Aorta (tissue), 5 donors: Measurements from ENCODE around the gene CHRM3. TPM values are rescaled to one million over a fixed set of nuclear protein-coding genes. Genes with fewer than 3 reads are reported as not detected.

Source experiments
- ATAC-seq: fragments of 200-7000 bp; cut with Tn5 transposase; one replicate; pipeline ENCODE4 v1.9.1; 2022; ENCODE audit warnings: moderate library complexity; ENCODE audit not compliant: low FRiP score
- DNase-seq, 2 donors: peaks; one replicate each; pipeline ENCODE4 v3.0.0-alpha.2; 2020
- H3K27ac ChIP-seq, 2 donors: one replicate each; pipeline ENCODE4 v1.5.1; 2013; ENCODE audit warnings: low read length in 2 of 2, mild to moderate bottlenecking in 2 of 2, moderate library complexity in 2 of 2, control low read depth in 1 of 2, inconsistent platforms in 1 of 2, low read depth in 1 of 2
- H3K27me3 ChIP-seq, 2 donors: one replicate each; pipeline ENCODE4 v1.6.1; 2013; ENCODE audit warnings: control low read depth in 1 of 2, low read length in 1 of 2, mild to moderate bottlenecking in 1 of 2, moderate library complexity in 1 of 2; ENCODE audit not compliant: insufficient read depth in 2 of 2, control insufficient read depth in 1 of 2
- H3K36me3 ChIP-seq, 2 donors: one replicate each; pipeline ENCODE4 v1.6.1; 2013; ENCODE audit warnings: control low read depth in 1 of 2, low read length in 1 of 2, mild to moderate bottlenecking in 1 of 2; ENCODE audit not compliant: insufficient read depth in 2 of 2, control insufficient read depth in 1 of 2
- H3K4me1 ChIP-seq, 2 donors: one replicate each; pipeline ENCODE4 v1.6.1; 2013; ENCODE audit warnings: low read length in 2 of 2, control low read depth in 1 of 2, mild to moderate bottlenecking in 1 of 2, moderate library complexity in 1 of 2; ENCODE audit not compliant: insufficient read depth in 2 of 2, control insufficient read depth in 1 of 2
- H3K4me3 ChIP-seq, 2 donors: one replicate each; pipeline ENCODE4 v1.5.1; 2013; ENCODE audit warnings: low read length in 2 of 2, control low read depth in 1 of 2, mild to moderate bottlenecking in 1 of 2
- H3K9me3 ChIP-seq: one replicate; pipeline ENCODE4 v1.6.1; 2013; ENCODE audit warnings: mild to moderate bottlenecking, low read length; ENCODE audit not compliant: control insufficient read depth
- WGBS, 2 donors: extraction: QIAGEN DNeasy Blood & Tissue Kit; methylation state at CpG; one replicate each; pipeline ENCODE4 v1.1.7; 2013; 5-methylcytosine and 5-hydroxymethylcytosine counted together
- intact Hi-C, 2 donors: fragments of 100-400 bp; cut with DNase I; formaldehyde crosslinking; loops; one replicate each; pipeline versions ENCODE4 v1.14.2 to v1.15.0; 2022
- polyA plus RNA-seq, 2 donors: library from polyadenylated mRNA; stranded (reverse); fragments of 200-250 nt; gene quantifications; one replicate each; pipeline ENCODE4 v1.2.3, GENCODE V29; 2013
- total RNA-seq, 2 donors: library from RNA; stranded (reverse); fragmentation: NEBNext Ultra II Directional; extraction: Animal tissue kit (Norgen Biotek cat#: 25700); gene quantifications; one replicate each; pipeline ENCODE4 v1.2.1, GENCODE V29; 2021
- donor health status: healthy with polysubstance abuse.
- donor health status: Bipolar disorder and iron deficiency.
- donor health status: DM: no; HTN: no; CAD: no.
- donor health status: DM: no; HTN: no; CAD: no.
- donor health status: DM: yes; HTN: yes; CAD: no.

CHRM3 gene
- total and polyA plus RNA-seq, 4 donors = 0.26 to 4.0 (median 3.8) TPM; not detected in 1

GRCh38 chr1:239421811-239422210 lies 35.4 kb downstream of the CHRM3 start:
- intact Hi-C loops = no loop called here
- 6 to 7% methylated on average over 2 of the region's 2 CpGs for WGBS, 2 donors
- H3K4me3 ChIP-seq = no peak overlapping the region
- no peak overlapping the region for H3K27ac ChIP-seq
- H3K27me3 ChIP-seq = no peaks in the 10 kb centered on the region
- H3K4me1 ChIP-seq = no peaks in the 10 kb centered on the region
- no peaks in the 10 kb centered on the region for H3K36me3 ChIP-seq
- ATAC-seq (no peak), DNase-seq (no peak)
- no peaks in the 10 kb centered on the region for H3K9me3 ChIP-seq

- no peak for ATAC-seq
- H3K36me3 ChIP-seq = no peaks in the 10 kb centered on the region
- no peaks in the 10 kb centered on the region for H3K27me3 ChIP-seq
- no peak for DNase-seq
- H3K4me3 ChIP-seq = no peak overlapping the region
- H3K9me3 ChIP-seq = no peaks in the 10 kb centered on the region
- 88 to 91% methylated on average over 3 of the region's 3 CpGs for WGBS, 2 donors
- H3K4me1 ChIP-seq = no peaks in the 10 kb centered on the region
- no peak overlapping the region for H3K27ac ChIP-seq
- intact Hi-C loops = no loop called here
Observed at GRCh38 chr1:239422818-239423217, 36.5 kb downstream of the CHRM3 start.

- no peaks in the 10 kb centered on the region for H3K27me3 ChIP-seq
- WGBS, 2 donors = 93 to 97% methylated on average over 4 of the region's 4 CpGs
- no peaks in the 10 kb centered on the region for H3K36me3 ChIP-seq
- H3K4me3 ChIP-seq = no peak overlapping the region
- intact Hi-C loops = no loop called here
- DNase-seq (no peak), ATAC-seq (no peak)
- H3K4me1 ChIP-seq = no peaks in the 10 kb centered on the region
- H3K27ac ChIP-seq = no peak overlapping the region
- H3K9me3 ChIP-seq = no peaks in the 10 kb centered on the region
Observed at GRCh38 chr1:239426821-239427475, 40.6 kb downstream of the CHRM3 start.

GRCh38 chr1:239427712-239428111 lies 41.3 kb downstream of the CHRM3 start:
- WGBS, 2 donors = 88 to 89% methylated on average over 3 of the region's 3 CpGs
- Histone ChIP-seq H3K4me3 (no peak overlapping the region), H3K27me3 (no peaks in the 10 kb centered on the region), H3K9me3 (no peaks in the 10 kb centered on the region), H3K4me1 (no peaks in the 10 kb centered on the region), H3K27ac (no peak overlapping the region), H3K36me3 (no peaks in the 10 kb centered on the region)
- no peak for DNase-seq
- no peak for ATAC-seq
- intact Hi-C loops = no loop called here

- 51 to 57% methylated on average over 4 of the region's 4 CpGs for WGBS, 2 donors
- Histone ChIP-seq H3K27ac (no peak overlapping the region), H3K36me3 (no peaks in the 10 kb centered on the region), H3K27me3 (no peaks in the 10 kb centered on the region), H3K9me3 (no peaks in the 10 kb centered on the region), H3K4me3 (no peak overlapping the region), H3K4me1 (no peaks in the 10 kb centered on the region)
- DNase-seq (no peak), ATAC-seq (no peak)
- intact Hi-C loops = no loop called here
Observed at GRCh38 chr1:239428120-239428710, 41.8 kb downstream of the CHRM3 start.

- Histone ChIP-seq H3K4me3 (no peak overlapping the region), H3K27ac (no peak overlapping the region), H3K4me1 (no peaks in the 10 kb centered on the region), H3K9me3 (no peaks in the 10 kb centered on the region), H3K27me3 (no peaks in the 10 kb centered on the region), H3K36me3 (no peaks in the 10 kb centered on the region)
- no peak for DNase-seq
- ATAC-seq = no peak
- 80 to 85% methylated on average over 3 of the region's 3 CpGs for WGBS, 2 donors
- intact Hi-C loops = no loop called here
Observed at GRCh38 chr1:239429163-239429562, 42.8 kb downstream of the CHRM3 start.

GRCh38 chr1:239432255-239432654 lies 45.9 kb downstream of the CHRM3 start:
- H3K9me3 ChIP-seq = no peaks in the 10 kb centered on the region
- no peaks in the 10 kb centered on the region for H3K4me1 ChIP-seq
- 93 to 98% methylated on average over 1 of the region's 1 CpG for WGBS, 2 donors

GRCh38 chr1:239434181-239434580 lies 47.8 kb downstream of the CHRM3 start:
- Histone ChIP-seq H3K27ac (no peak overlapping the region), H3K9me3 (no peaks in the 10 kb centered on the region), H3K4me1 (no peaks in the 10 kb centered on the region), H3K4me3 (no peak overlapping the region), H3K27me3 (no peaks in the 10 kb centered on the region), H3K36me3 (no peaks in the 10 kb centered on the region)
- ATAC-seq (no peak), DNase-seq (no peak)
- WGBS, 2 donors = 81 to 86% methylated on average over 5 of the region's 5 CpGs
- intact Hi-C loops = no loop called here

More at GRCh38 chr1:239432255-239432654, 45.9 kb downstream of the CHRM3 start:
- Histone ChIP-seq H3K27ac (no peak overlapping the region), H3K36me3 (no peaks in the 10 kb centered on the region), H3K4me3 (no peak overlapping the region), H3K27me3 (no peaks in the 10 kb centered on the region)
- ATAC-seq = no peak
- DNase-seq = no peak
- intact Hi-C loops = no loop called here
